Measurements from ENCODE around the gene ZNF581. TPM values are rescaled to one million over a fixed set of nuclear protein-coding genes. Genes with fewer than 3 reads are reported as not detected.

Gene ZNF581
- total RNA-seq, 2 donors from 2014 or later: 8.4 to 8.6 TPM

- DNase-seq (no peak), ATAC-seq (no peak)
- intact Hi-C loops (cut with DNase I): loop anchor here (5.0 to 10.0 kb wide), 2 partner anchors 89 to 92 kb away; no protein-coding TSS in a partner anchor
Observed at GRCh38 chr19:55606471-55606787, 37.0 kb upstream of the ZNF581 start.

- DNase-seq (no peak), ATAC-seq (no peak)
- intact Hi-C loops (cut with DNase I): loop anchor here (5.0 to 10.0 kb wide), 2 partner anchors 90 to 92 kb away; no protein-coding TSS in a partner anchor
Observed at GRCh38 chr19:55606817-55607216, 36.6 kb upstream of the ZNF581 start.

- ATAC-seq (no peak), DNase-seq (no peak)
Observed at GRCh38 chr19:55609326-55609725, 34.1 kb upstream of the ZNF581 start.

GRCh38 chr19:55611300-55611982, 32.0 kb upstream of the ZNF581 start:
- intact Hi-C loops (cut with DNase I): no loop called here
- ATAC-seq (peak; percentile 63 to 76), DNase-seq (no peak)

More at GRCh38 chr19:55609326-55609725, 34.1 kb upstream of the ZNF581 start:
- intact Hi-C loops (cut with DNase I): loop anchor here (5.0 to 10.0 kb wide), 2 partner anchors 92 to 95 kb away; no protein-coding TSS in a partner anchor

- intact Hi-C loops (cut with DNase I): no loop called here
- DNase-seq (no peak), ATAC-seq (no peak)
Observed at GRCh38 chr19:55611983-55612645, 31.3 kb upstream of the ZNF581 start.

GRCh38 chr19:55613396-55613795, 30.1 kb upstream of the ZNF581 start:
- DNase-seq: no peak
- intact Hi-C loops (cut with DNase I): no loop called here
- ATAC-seq: no peak

- no peak for ATAC-seq
- no peak for DNase-seq
- intact Hi-C loops (cut with DNase I): no loop called here
Observed at GRCh38 chr19:55613930-55614710, 29.3 kb upstream of the ZNF581 start.

- intact Hi-C loops (cut with DNase I): no loop called here
- ATAC-seq (no peak), DNase-seq (no peak)
Observed at GRCh38 chr19:55614711-55615542, 28.5 kb upstream of the ZNF581 start.

- DNase-seq (no peak), ATAC-seq (no peak)
- intact Hi-C loops (cut with DNase I): no loop called here
Observed at GRCh38 chr19:55615543-55616394, 27.7 kb upstream of the ZNF581 start.

GRCh38 chr19:55616395-55616875, 27.0 kb upstream of the ZNF581 start:
- no peak for DNase-seq
- no peak for ATAC-seq
- intact Hi-C loops (cut with DNase I): no loop called here

- ATAC-seq: no peak
- no peak for DNase-seq
- intact Hi-C loops (cut with DNase I): no loop called here
Observed at GRCh38 chr19:55617426-55617825, 26.0 kb upstream of the ZNF581 start.

GRCh38 chr19:55618426-55618825, 25.0 kb upstream of the ZNF581 start:
- DNase-seq (no peak), ATAC-seq (no peak)
- intact Hi-C loops (cut with DNase I): no loop called here

- ATAC-seq (no peak), DNase-seq (no peak)
- intact Hi-C loops (cut with DNase I): no loop called here
Observed at GRCh38 chr19:55619286-55619685, 24.2 kb upstream of the ZNF581 start.

GRCh38 chr19:55620410-55621204, 22.8 kb upstream of the ZNF581 start:
- ATAC-seq (no peak), DNase-seq (no peak)
- intact Hi-C loops (cut with DNase I): no loop called here

GRCh38 chr19:55621205-55621672, 22.2 kb upstream of the ZNF581 start:
- DNase-seq (no peak), ATAC-seq (no peak)
- intact Hi-C loops (cut with DNase I): no loop called here

GRCh38 chr19:55621673-55622231, 21.7 kb upstream of the ZNF581 start:
- DNase-seq (no peak), ATAC-seq (no peak)
- intact Hi-C loops (cut with DNase I): no loop called here
